PC-3 (cell line): ENCODE results near the gene FCRL4.

Experiments
- CTCF ChIP-seq: fragments of 300-600 bp; sonication (generic); conservative IDR thresholded peaks from 2 replicates; pipeline ENCODE4 v1.5.1; 2017; ENCODE audit warnings: antibody characterized with exemption, low read depth, mild to moderate bottlenecking, low read length
- EZH2phosphoT487 ChIP-seq: fragments of 300-600 bp; sonication (generic); IDR thresholded peaks from 2 replicates; pipeline ENCODE4 v1.6.1; 2018; ENCODE audit warnings: mild to moderate bottlenecking, antibody characterized with exemption, low read length, borderline replicate concordance

GRCh38 chr1:157622471-157622870, 24.6 kb upstream of the FCRL4 start:
- no peak for TF ChIP-seq EZH2phosphoT487
- TF ChIP-seq CTCF = no peak
